B cell (primary cell): ENCODE results near the gene CNTNAP2. TPM values are rescaled to one million over a fixed set of nuclear protein-coding genes. Genes with fewer than 3 reads are reported as not detected.

ENCODE experiments used
- ATAC-seq: fragments of 200-7000 bp; cut with Tn5 transposase; one replicate; pipeline ENCODE4 v1.10.0; 2021; ENCODE audit warnings: low read depth, mild to moderate bottlenecking, moderate number of reproducible peaks, moderate library complexity
- CTCF ChIA-PET: fragments of 350-600 bp; sonication (Branson Sonifier 250); formaldehyde crosslinking; loops from one replicate; lab custom pipeline; 2021; ENCODE audit warnings: antibody characterized with exemption, inconsistent platforms; lab: Charles Lee
- POLR2A ChIA-PET: fragments of 350-600 bp; sonication (Branson Sonifier 250); formaldehyde crosslinking; loops from one replicate; lab custom pipeline; 2021; ENCODE audit warnings: antibody characterized with exemption; lab: Charles Lee
- DNase-seq: peaks from one replicate; pipeline ENCODE4 v3.0.0; 2013
- H2AFZ ChIP-seq: 2 replicates; pipeline ENCODE4 v1.6.1; 2012; ENCODE audit warnings: mild to moderate bottlenecking, low read depth, low read length; ENCODE audit not compliant: insufficient read depth, poor library complexity, severe bottlenecking
- H3K27ac ChIP-seq, 2 donors: 1 replicate in 1 of 2; 2 replicates in 1 of 2; pipeline ENCODE4 v1.5.1; 2012 to 2013; ENCODE audit warnings: low read length in 2 of 2, mild to moderate bottlenecking in 2 of 2, moderate library complexity in 1 of 2
- H3K27me3 ChIP-seq, 4 experiments: fragments of 200-600 bp in 1 of 4; sonication (generic) in 1 of 4; replicated peaks in 1 of 4; 1 replicate in 2 of 4; 2 replicates in 2 of 4; pipeline versions ENCODE4 v1.6.1 to v1.7.0; 2013 to 2016; ENCODE audit warnings: low read length in 3 of 4, mild to moderate bottlenecking in 2 of 4, mixed read lengths in 1 of 4, moderate library complexity in 1 of 4; ENCODE audit not compliant: insufficient read depth in 4 of 4, control insufficient read depth in 3 of 4; ENCODE audit errors: control extremely low read depth in 1 of 4
- H3K36me3 ChIP-seq, 2 experiments: replicated peaks in 1 of 2; 1 replicate in 1 of 2; 2 replicates in 1 of 2; pipeline versions ENCODE4 v1.6.1 to v1.7.1; 2013; ENCODE audit warnings: low read length in 1 of 2; ENCODE audit not compliant: insufficient read depth in 2 of 2, control insufficient read depth in 1 of 2; ENCODE audit errors: control extremely low read depth in 1 of 2, extremely low read depth in 1 of 2
- H3K4me1 ChIP-seq, 2 donors: fragments of 200-600 bp in 1 of 2; sonication (generic) in 1 of 2; 1 replicate in 1 of 2; 2 replicates in 1 of 2; pipeline versions ENCODE4 v1.5.1 to v1.6.1; 2013 to 2017; ENCODE audit warnings: low read length in 2 of 2; ENCODE audit not compliant: control insufficient read depth in 2 of 2, insufficient read depth in 2 of 2
- H3K4me2 ChIP-seq: replicated peaks from 2 replicates; pipeline ENCODE3; 2012; ENCODE audit warnings: mild to moderate bottlenecking, low read depth, low read length; ENCODE audit not compliant: poor library complexity, severe bottlenecking
- H3K4me3 ChIP-seq, 5 experiments: fragments of 200-600 bp in 1 of 5; sonication (generic) in 1 of 5; 1 replicate in 3 of 5; 2 replicates in 2 of 5; pipeline versions ENCODE4 v1.5.1 to v1.7.0; 2011 to 2016; ENCODE audit warnings: low read length in 4 of 5, mild to moderate bottlenecking in 4 of 5, low read depth in 2 of 5, control low read depth in 1 of 5, moderate library complexity in 1 of 5; ENCODE audit not compliant: insufficient read depth in 1 of 5; ENCODE audit errors: control extremely low read depth in 1 of 5, extremely low read depth in 1 of 5
- H3K79me2 ChIP-seq: fragments of 200-600 bp; sonication (generic); one replicate; pipeline ENCODE4 v1.6.0; 2016; ENCODE audit warnings: low read length; ENCODE audit not compliant: control insufficient read depth, insufficient read depth
- H3K9ac ChIP-seq: fragments of 200-600 bp; sonication (generic); 2 replicates; pipeline ENCODE4 v1.6.1; 2017; ENCODE audit warnings: mild to moderate bottlenecking, low read length, moderate library complexity
- H3K9me3 ChIP-seq, 3 donors: one replicate each; pipeline versions ENCODE4 v1.6.1 to v1.7.1; 2013; ENCODE audit warnings: low read length in 2 of 3; ENCODE audit not compliant: control insufficient read depth in 2 of 3, insufficient read depth in 1 of 3; ENCODE audit errors: control extremely low read depth in 1 of 3
- H4K20me1 ChIP-seq: 2 replicates; pipeline ENCODE4 v1.6.0; 2012; ENCODE audit warnings: mild to moderate bottlenecking, low read length; ENCODE audit not compliant: insufficient read depth, control insufficient read depth, poor library complexity, severe bottlenecking
- H3K27ac Mint-ChIP-seq: one replicate; pipeline ENCODE4 v1.8.0; 2021; ENCODE audit warnings: mixed read lengths
- H3K27me3 Mint-ChIP-seq: one replicate; pipeline ENCODE4 v1.8.0; 2021; ENCODE audit warnings: mixed read lengths
- H3K4me1 Mint-ChIP-seq: one replicate; pipeline ENCODE4 v1.8.0; 2021; ENCODE audit warnings: mixed read lengths
- H3K4me3 Mint-ChIP-seq: one replicate; pipeline ENCODE4 v1.8.0; 2021; ENCODE audit warnings: mixed read lengths
- H3K9me3 Mint-ChIP-seq: one replicate; pipeline ENCODE4 v1.8.0; 2022; ENCODE audit warnings: mixed read lengths; ENCODE audit not compliant: insufficient read depth
- EZH2 ChIP-seq: IDR thresholded peaks from 2 replicates; pipeline ENCODE4 v1.6.1; 2012; ENCODE audit warnings: borderline replicate concordance, low read depth, mild to moderate bottlenecking, moderate library complexity, low read length; ENCODE audit not compliant: insufficient read depth, poor library complexity, severe bottlenecking
- WGBS: methylation state at CpG from one replicate; pipeline ENCODE4 v1.1.5; 2013; ENCODE audit warnings: missing lambda C conversion rate; ENCODE audit not compliant: insufficient coverage; 5-methylcytosine and 5-hydroxymethylcytosine counted together
- intact Hi-C: fragments of 100-400 bp; cut with micrococcal nuclease; formaldehyde crosslinking; loops from one replicate; pipeline ENCODE4 v1.10.0; 2022
- polyA plus RNA-seq: library from polyadenylated mRNA; depleted of rRNA; stranded (reverse); fragments of >200 nt; gene quantifications from 2 replicates; pipeline ENCODE4 v1.2.3, GENCODE V29; 2012
- total RNA-seq, 2 donors: library from RNA; stranded (reverse); fragments of 120-200 nt in 1 of 2; gene quantifications; 1 replicate in 1 of 2; 2 replicates in 1 of 2; pipeline versions ENCODE4 v1.2.3 to v1.2.4, GENCODE V29; 2013 to 2022
- TF ChIP-seq, protein P1 (sequence below): fragments of 200-600 bp; IDR thresholded peaks from one replicate; pipeline ENCODE4 v1.8.0; 2022; ENCODE audit warnings: antibody characterized with exemption, mild to moderate bottlenecking

The CNTNAP2 gene
- total and polyA plus RNA-seq, 2 donors (not counting 1 experiment from before 2014, with no cell fraction given), result 7.4 to 16.6 TPM

DNA sequence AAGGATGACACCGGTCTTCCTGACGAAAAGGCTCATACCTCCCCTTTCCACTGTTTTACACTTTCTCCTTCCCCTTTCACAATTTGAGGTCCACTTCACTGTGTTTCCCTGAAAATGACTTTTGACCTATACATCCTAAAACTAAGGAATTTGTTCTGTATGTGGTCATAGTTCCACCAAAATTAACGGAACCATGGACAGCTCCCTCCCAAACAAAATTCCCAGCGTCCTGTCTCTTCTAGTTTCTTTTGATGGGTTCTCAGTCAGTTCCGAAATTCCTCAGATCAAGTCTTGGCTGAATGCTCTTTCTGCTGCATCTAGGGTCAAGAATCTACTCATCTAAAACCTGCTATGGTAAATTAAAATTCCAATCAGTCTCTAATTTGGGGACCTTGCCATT, 1191.9 kb downstream of the CNTNAP2 start:
- no peak for DNase-seq
- Histone ChIP-seq H3K9me3 (no peaks in the 10 kb centered on the region), H4K20me1 (no peaks in the 10 kb centered on the region), H3K36me3 (no peaks in the 10 kb centered on the region), H2AFZ (no peak overlapping the region), H3K4me1 (no peaks in the 10 kb centered on the region), H3K9ac (no peak overlapping the region), H3K4me3 (no peak overlapping the region), H3K27ac (no peak overlapping the region), H3K4me2 (no peak overlapping the region), H3K79me2 (no peaks in the 10 kb centered on the region), H3K27me3 (no peaks in the 10 kb centered on the region)
- no peak for ATAC-seq
- ChIA-PET CTCF (no interaction called here), POLR2A (no interaction called here)
- H3K27ac Mint-ChIP-seq, result no peak overlapping the region
- H3K9me3 Mint-ChIP-seq, result peaks cover 2% of the 10 kb centered on the region
- H3K4me1 Mint-ChIP-seq, result no peaks in the 10 kb centered on the region
- WGBS, result 95% methylated on average over 5 of the region's 5 CpGs
- intact Hi-C loops, result no loop called here
- H3K4me3 Mint-ChIP-seq, result no peak overlapping the region
- TF ChIP-seq EZH2, result no peak
- TF ChIP-seq, protein P1, sequence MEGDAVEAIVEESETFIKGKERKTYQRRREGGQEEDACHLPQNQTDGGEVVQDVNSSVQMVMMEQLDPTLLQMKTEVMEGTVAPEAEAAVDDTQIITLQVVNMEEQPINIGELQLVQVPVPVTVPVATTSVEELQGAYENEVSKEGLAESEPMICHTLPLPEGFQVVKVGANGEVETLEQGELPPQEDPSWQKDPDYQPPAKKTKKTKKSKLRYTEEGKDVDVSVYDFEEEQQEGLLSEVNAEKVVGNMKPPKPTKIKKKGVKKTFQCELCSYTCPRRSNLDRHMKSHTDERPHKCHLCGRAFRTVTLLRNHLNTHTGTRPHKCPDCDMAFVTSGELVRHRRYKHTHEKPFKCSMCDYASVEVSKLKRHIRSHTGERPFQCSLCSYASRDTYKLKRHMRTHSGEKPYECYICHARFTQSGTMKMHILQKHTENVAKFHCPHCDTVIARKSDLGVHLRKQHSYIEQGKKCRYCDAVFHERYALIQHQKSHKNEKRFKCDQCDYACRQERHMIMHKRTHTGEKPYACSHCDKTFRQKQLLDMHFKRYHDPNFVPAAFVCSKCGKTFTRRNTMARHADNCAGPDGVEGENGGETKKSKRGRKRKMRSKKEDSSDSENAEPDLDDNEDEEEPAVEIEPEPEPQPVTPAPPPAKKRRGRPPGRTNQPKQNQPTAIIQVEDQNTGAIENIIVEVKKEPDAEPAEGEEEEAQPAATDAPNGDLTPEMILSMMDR, result no peak
- no peaks in the 10 kb centered on the region for H3K27me3 Mint-ChIP-seq

DNA sequence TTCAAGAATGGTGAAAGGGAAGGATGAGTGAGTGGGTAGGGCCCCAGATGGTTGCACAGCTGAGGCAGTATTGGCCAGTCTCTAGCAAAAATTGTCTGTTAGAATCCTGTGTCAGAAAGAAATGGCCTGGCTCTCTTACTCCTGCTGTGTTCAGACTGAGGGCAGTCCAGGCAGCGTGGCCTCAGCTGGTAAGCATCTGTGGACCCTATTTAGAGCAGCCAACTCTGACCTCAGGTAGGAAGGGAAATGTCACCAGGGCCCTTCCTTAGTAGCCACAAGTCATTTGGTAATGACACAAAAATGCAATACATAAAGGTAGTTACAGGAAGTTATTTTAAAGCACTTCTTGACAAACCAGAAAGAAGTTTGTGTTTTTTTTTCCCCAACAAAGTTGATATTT, 1194.7 kb downstream of the CNTNAP2 start:
- Mint-ChIP-seq H3K4me1 (no peaks in the 10 kb centered on the region), H3K27ac (no peak overlapping the region), H3K4me3 (no peak overlapping the region), H3K9me3 (peaks cover 5% of the 10 kb centered on the region), H3K27me3 (no peaks in the 10 kb centered on the region)
- intact Hi-C loops, result no loop called here
- Histone ChIP-seq H2AFZ (no peak overlapping the region), H3K27me3 (no peaks in the 10 kb centered on the region), H3K27ac (no peak overlapping the region), H3K9me3 (no peaks in the 10 kb centered on the region), H4K20me1 (no peaks in the 10 kb centered on the region), H3K4me3 (no peak overlapping the region), H3K36me3 (no peaks in the 10 kb centered on the region), H3K4me2 (no peak overlapping the region), H3K4me1 (no peaks in the 10 kb centered on the region), H3K9ac (no peak overlapping the region), H3K79me2 (no peaks in the 10 kb centered on the region)
- no peak for DNase-seq
- ChIA-PET POLR2A (no interaction called here), CTCF (no interaction called here)
- 50% methylated on average over 1 of the region's 1 CpG for WGBS
- no peak for TF ChIP-seq EZH2
- TF ChIP-seq, protein P1, result no peak
- no peak for ATAC-seq
